Panc1 (cell line): ENCODE measurements around the gene FAM168B. TPM values are rescaled to one million over a fixed set of nuclear protein-coding genes. Genes with fewer than 3 reads are reported as not detected.

Experiments
- ATAC-seq: fragments of 200-7000 bp; cut with Tn5 transposase; 2 replicates; pipeline ENCODE4 v1.9.1; 2020; ENCODE audit warnings: mild to moderate bottlenecking, moderate library complexity
- BruUV-seq: library from RNA; stranded (reverse); fragments of 400-500 nt; replicated peaks from 2 replicates; lab custom pipeline; 2021; lab: Mats Ljungman, UMichigan
- CTCF ChIA-PET: fragments of 300-600 bp; sonication (Branson Sonifier 250); formaldehyde crosslinking; loops from one replicate; lab custom pipeline; 2022; ENCODE audit warnings: antibody characterized with exemption; lab: Charles Lee
- POLR2A ChIA-PET: fragments of 300-600 bp; sonication (Branson Sonifier 250); formaldehyde crosslinking; loops from one replicate; lab custom pipeline; 2022; ENCODE audit warnings: antibody characterized with exemption; lab: Charles Lee
- DNase-seq: peaks from one replicate; pipeline ENCODE4 v3.0.0-alpha.2; 2010; ENCODE audit warnings: low read depth, low spot score
- H3K27ac ChIP-seq: 2 replicates; pipeline ENCODE4 v1.5.1; 2011; ENCODE audit warnings: mild to moderate bottlenecking, low read length, inconsistent platforms
- H3K27me3 ChIP-seq: fragments of 200-500 bp; sonication (Bioruptor generic); 2 replicates; pipeline ENCODE4 v1.6.0; 2014; ENCODE audit warnings: low read length, inconsistent platforms; ENCODE audit not compliant: control insufficient read depth, insufficient read depth
- H3K36me3 ChIP-seq: fragments of 200-500 bp; sonication (Bioruptor generic); 2 replicates; pipeline ENCODE4 v1.5.1; 2014; ENCODE audit warnings: inconsistent platforms, mild to moderate bottlenecking, low read length, moderate library complexity; ENCODE audit not compliant: control insufficient read depth, insufficient read depth
- H3K4me1 ChIP-seq: 2 replicates; pipeline ENCODE4 v1.5.1; 2011; ENCODE audit warnings: inconsistent platforms, mild to moderate bottlenecking, low read length, moderate library complexity; ENCODE audit not compliant: control insufficient read depth, insufficient read depth
- H3K4me3 ChIP-seq, 2 experiments: 2 replicates each; pipeline ENCODE4 v1.5.1; 2011 to 2012; ENCODE audit warnings: low read depth in 2 of 2, low read length in 2 of 2, mild to moderate bottlenecking in 2 of 2, inconsistent platforms in 1 of 2, moderate library complexity in 1 of 2
- H3K9me3 ChIP-seq: fragments of 200-500 bp; sonication (Bioruptor generic); 2 replicates; pipeline ENCODE4 v1.5.1; 2014; ENCODE audit warnings: low read depth, mild to moderate bottlenecking, inconsistent platforms, low read length, moderate library complexity; ENCODE audit not compliant: control insufficient read depth, insufficient read depth
- POLR2AphosphoS5 ChIP-seq: IDR thresholded peaks from 2 replicates; pipeline ENCODE4 v1.6.1; 2012; ENCODE audit warnings: mild to moderate bottlenecking, low read depth, low read length, moderate library complexity
- SIN3A ChIP-seq: IDR thresholded peaks from 2 replicates; pipeline ENCODE4 v1.6.1; 2012; ENCODE audit warnings: low read depth, mild to moderate bottlenecking, low read length, moderate library complexity, borderline replicate concordance; ENCODE audit not compliant: insufficient read depth
- TCF7L2 ChIP-seq: IDR thresholded peaks from 2 replicates; pipeline ENCODE4 v1.6.1; 2011; ENCODE audit warnings: mild to moderate bottlenecking, low read depth, low read length, inconsistent platforms
- in situ Hi-C: cut with HindIII; loops from 2 replicates; pipeline ENCODE4 v1.10.0; 2016; ENCODE audit warnings: low sequenced_read_pairs, low pct_unique_long_range_greater_than_20kb
- intact Hi-C: fragments of 100-400 bp; cut with micrococcal nuclease; formaldehyde crosslinking; loops from one replicate; pipeline ENCODE4 v1.10.0; 2022; ENCODE audit not compliant: unreplicated experiment
- total RNA-seq: library from RNA; stranded (reverse); gene quantifications from one replicate; pipeline ENCODE4 v1.2.1, GENCODE V29; 2021; ENCODE audit not compliant: unreplicated experiment
- TF ChIP-seq, protein P1 (sequence below), 2 experiments: IDR thresholded peaks; 2 replicates each; pipeline ENCODE4 v1.6.1; 2011 to 2012; ENCODE audit warnings: low read depth in 2 of 2, control low read depth in 1 of 2, low read length in 1 of 2, mild to moderate bottlenecking in 1 of 2, moderate library complexity in 1 of 2; ENCODE audit not compliant: insufficient read depth in 1 of 2
- TF ChIP-seq, protein P2 (sequence below): fragments of 450-650 bp; IDR thresholded peaks from 2 replicates; pipeline ENCODE4 v1.5.1; 2017; ENCODE audit warnings: mild to moderate bottlenecking

The FAM168B gene
- total RNA-seq, 1 experiment from 2014 or later: 137 TPM

DNA sequence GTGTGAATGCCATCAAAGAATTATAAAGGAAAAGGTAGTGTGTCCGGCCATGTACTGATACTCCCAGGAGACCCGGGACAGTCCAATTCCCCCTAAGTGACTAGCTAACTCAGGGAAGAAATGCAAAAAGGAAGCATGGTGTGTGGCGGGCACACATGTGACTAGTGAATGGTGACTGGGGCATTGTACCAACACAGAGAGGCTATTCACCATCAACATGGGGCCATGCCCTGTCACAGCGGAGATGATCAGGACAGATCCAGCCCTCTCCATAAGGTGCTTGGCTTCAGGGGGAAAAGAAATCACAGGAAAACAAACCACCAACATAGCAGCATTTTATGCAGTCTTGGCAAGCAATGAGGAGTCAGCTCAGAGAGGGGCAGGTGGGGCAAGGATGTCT lies 34.3 kb downstream of the FAM168B start:
- CTCF ChIA-PET: no interaction called here
- in situ Hi-C loops (no loop called here), intact Hi-C loops (no loop called here)
- TF ChIP-seq TCF7L2 (no peak), SIN3A (no peak)
- TF ChIP-seq, protein P1, sequence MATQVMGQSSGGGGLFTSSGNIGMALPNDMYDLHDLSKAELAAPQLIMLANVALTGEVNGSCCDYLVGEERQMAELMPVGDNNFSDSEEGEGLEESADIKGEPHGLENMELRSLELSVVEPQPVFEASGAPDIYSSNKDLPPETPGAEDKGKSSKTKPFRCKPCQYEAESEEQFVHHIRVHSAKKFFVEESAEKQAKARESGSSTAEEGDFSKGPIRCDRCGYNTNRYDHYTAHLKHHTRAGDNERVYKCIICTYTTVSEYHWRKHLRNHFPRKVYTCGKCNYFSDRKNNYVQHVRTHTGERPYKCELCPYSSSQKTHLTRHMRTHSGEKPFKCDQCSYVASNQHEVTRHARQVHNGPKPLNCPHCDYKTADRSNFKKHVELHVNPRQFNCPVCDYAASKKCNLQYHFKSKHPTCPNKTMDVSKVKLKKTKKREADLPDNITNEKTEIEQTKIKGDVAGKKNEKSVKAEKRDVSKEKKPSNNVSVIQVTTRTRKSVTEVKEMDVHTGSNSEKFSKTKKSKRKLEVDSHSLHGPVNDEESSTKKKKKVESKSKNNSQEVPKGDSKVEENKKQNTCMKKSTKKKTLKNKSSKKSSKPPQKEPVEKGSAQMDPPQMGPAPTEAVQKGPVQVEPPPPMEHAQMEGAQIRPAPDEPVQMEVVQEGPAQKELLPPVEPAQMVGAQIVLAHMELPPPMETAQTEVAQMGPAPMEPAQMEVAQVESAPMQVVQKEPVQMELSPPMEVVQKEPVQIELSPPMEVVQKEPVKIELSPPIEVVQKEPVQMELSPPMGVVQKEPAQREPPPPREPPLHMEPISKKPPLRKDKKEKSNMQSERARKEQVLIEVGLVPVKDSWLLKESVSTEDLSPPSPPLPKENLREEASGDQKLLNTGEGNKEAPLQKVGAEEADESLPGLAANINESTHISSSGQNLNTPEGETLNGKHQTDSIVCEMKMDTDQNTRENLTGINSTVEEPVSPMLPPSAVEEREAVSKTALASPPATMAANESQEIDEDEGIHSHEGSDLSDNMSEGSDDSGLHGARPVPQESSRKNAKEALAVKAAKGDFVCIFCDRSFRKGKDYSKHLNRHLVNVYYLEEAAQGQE (IDR thresholded peaks at IDR 0.05; ENCODE audit: insufficient read depth in 1 of 2, low read depth in 2 of 2, low read length in 1 of 2): no peak
- no peaks in the 10 kb centered on the region for H3K27me3 ChIP-seq
- H3K9me3 ChIP-seq: no peaks in the 10 kb centered on the region
- H3K4me3 ChIP-seq: no peak overlapping the region
- DNase-seq (no peak), ATAC-seq (no peak)
- H3K27ac ChIP-seq: no peak overlapping the region
- BruUV-seq: no TSS peak
- POLR2A ChIA-PET: no interaction called here
- peaks cover 20% of the 10 kb centered on the region for H3K36me3 ChIP-seq
- H3K4me1 ChIP-seq: no peaks in the 10 kb centered on the region

DNA sequence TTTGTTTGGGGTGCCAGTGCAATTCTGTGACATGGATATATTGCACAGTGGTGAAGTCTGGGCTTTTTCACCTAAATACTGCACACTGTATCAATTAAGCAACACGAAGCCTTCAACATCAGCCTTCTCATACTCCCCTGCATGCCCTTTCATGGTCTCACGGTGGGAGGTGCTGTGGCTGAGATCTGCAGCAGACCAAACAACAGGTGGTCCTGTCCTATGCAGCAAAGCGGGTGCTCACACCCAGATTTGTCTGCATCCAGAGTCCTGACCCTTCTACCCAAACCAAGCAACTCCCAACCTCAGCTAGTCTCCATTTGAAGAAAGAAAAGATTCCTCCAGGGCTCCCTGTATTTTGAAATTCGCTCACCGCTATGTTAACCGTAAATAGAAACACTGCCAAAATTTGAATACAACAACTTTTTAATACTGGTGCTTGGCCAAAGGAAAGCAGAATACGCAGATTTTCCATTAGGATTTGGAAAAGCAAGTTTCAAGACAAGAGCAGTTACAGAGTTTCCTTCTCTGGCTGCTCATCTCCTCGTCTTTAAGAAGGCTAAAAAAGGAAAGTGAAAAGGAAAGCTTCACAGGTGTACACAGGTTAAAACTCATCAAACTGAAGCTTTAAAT lies 34.9 kb downstream of the FAM168B start:
- TF ChIP-seq, protein P2, sequence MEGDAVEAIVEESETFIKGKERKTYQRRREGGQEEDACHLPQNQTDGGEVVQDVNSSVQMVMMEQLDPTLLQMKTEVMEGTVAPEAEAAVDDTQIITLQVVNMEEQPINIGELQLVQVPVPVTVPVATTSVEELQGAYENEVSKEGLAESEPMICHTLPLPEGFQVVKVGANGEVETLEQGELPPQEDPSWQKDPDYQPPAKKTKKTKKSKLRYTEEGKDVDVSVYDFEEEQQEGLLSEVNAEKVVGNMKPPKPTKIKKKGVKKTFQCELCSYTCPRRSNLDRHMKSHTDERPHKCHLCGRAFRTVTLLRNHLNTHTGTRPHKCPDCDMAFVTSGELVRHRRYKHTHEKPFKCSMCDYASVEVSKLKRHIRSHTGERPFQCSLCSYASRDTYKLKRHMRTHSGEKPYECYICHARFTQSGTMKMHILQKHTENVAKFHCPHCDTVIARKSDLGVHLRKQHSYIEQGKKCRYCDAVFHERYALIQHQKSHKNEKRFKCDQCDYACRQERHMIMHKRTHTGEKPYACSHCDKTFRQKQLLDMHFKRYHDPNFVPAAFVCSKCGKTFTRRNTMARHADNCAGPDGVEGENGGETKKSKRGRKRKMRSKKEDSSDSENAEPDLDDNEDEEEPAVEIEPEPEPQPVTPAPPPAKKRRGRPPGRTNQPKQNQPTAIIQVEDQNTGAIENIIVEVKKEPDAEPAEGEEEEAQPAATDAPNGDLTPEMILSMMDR: no peak
- TF ChIP-seq TCF7L2: no peak
- TF ChIP-seq, protein P1 (IDR thresholded peaks at IDR 0.05; ENCODE audit: insufficient read depth in 1 of 2, low read depth in 2 of 2, low read length in 1 of 2): no peak
- TF ChIP-seq SIN3A: no peak
- no peak for TF ChIP-seq POLR2AphosphoS5
- ChIA-PET POLR2A (no interaction called here), CTCF (no interaction called here)
- in situ Hi-C loops (no loop called here), intact Hi-C loops (no loop called here)
- Histone ChIP-seq H3K36me3 (peaks cover 21% of the 10 kb centered on the region), H3K9me3 (no peaks in the 10 kb centered on the region), H3K4me1 (no peaks in the 10 kb centered on the region), H3K4me3 (no peak overlapping the region), H3K27ac (no peak overlapping the region), H3K27me3 (no peaks in the 10 kb centered on the region)
- DNase-seq: no peak
- TSS peak; percentile 28 for BruUV-seq
- no peak for ATAC-seq
